WTC11 (cell line): ENCODE results near the gene PAM16. TPM values are rescaled to one million over a fixed set of nuclear protein-coding genes. Genes with fewer than 3 reads are reported as not detected.

Source experiments
- ATAC-seq: fragments of 200-7000 bp; cut with Tn5 transposase; 2 replicates; pipeline ENCODE4 v1.10.0; 2021; ENCODE audit warnings: mild to moderate bottlenecking, moderate library complexity
- CTCF ChIA-PET: fragments of 300-600 bp; sonication (Branson Sonifier 250); formaldehyde crosslinking; loops from one replicate; lab custom pipeline; 2021; ENCODE audit warnings: antibody characterized with exemption; lab: Charles Lee
- POLR2A ChIA-PET: fragments of 350-600 bp; sonication (Branson Sonifier 250); formaldehyde crosslinking; loops from one replicate; lab custom pipeline; 2021; ENCODE audit warnings: antibody characterized with exemption; lab: Charles Lee
- DNase-seq: peaks from one replicate; pipeline ENCODE4 v3.0.0; 2021; ENCODE audit warnings: low spot score
- H3K27ac Mint-ChIP-seq: 2 replicates; pipeline ENCODE4 v1.8.0; 2021; ENCODE audit warnings: mixed read lengths
- H3K27me3 Mint-ChIP-seq: 2 replicates; pipeline ENCODE4 v1.8.0; 2021; ENCODE audit warnings: low read depth, mild to moderate bottlenecking, moderate library complexity, mixed read lengths
- H3K36me3 Mint-ChIP-seq: 2 replicates; pipeline ENCODE4 v1.8.0; 2021; ENCODE audit warnings: mixed read lengths
- H3K4me1 Mint-ChIP-seq: 2 replicates; pipeline ENCODE4 v1.8.0; 2022; ENCODE audit warnings: mixed read lengths
- H3K4me3 Mint-ChIP-seq: 2 replicates; pipeline ENCODE4 v1.8.0; 2021; ENCODE audit warnings: mild to moderate bottlenecking, moderate library complexity, mixed read lengths
- H3K9me3 Mint-ChIP-seq: 2 replicates; pipeline ENCODE4 v1.8.0; 2021; ENCODE audit warnings: mixed read lengths
- ATF1 ChIP-seq: sonication (generic); formaldehyde crosslinking; IDR thresholded peaks from 2 replicates; pipeline ENCODE4 v1.8.1; 2023; ENCODE audit warnings: mild to moderate bottlenecking, moderate library complexity, missing genetic modification reagents
- FOXK1 ChIP-seq: sonication (generic); formaldehyde crosslinking; IDR thresholded peaks from 2 replicates; pipeline ENCODE4 v1.8.0; 2022; ENCODE audit warnings: mild to moderate bottlenecking, moderate library complexity, missing genetic modification reagents
- IRF2 ChIP-seq: sonication (generic); formaldehyde crosslinking; IDR thresholded peaks from 2 replicates; pipeline ENCODE4 v1.8.0; 2022; ENCODE audit warnings: low read depth, missing genetic modification reagents, borderline replicate concordance
- KAT7 ChIP-seq: sonication (generic); formaldehyde crosslinking; IDR thresholded peaks from 2 replicates; pipeline ENCODE4 v1.8.1; 2023; ENCODE audit warnings: missing genetic modification reagents, mild to moderate bottlenecking, borderline replicate concordance
- MYBL2 ChIP-seq: sonication (generic); formaldehyde crosslinking; IDR thresholded peaks from 2 replicates; pipeline ENCODE4 v1.8.1; 2023; ENCODE audit warnings: mild to moderate bottlenecking, moderate library complexity, missing genetic modification reagents
- NFE2L1 ChIP-seq: sonication (generic); formaldehyde crosslinking; IDR thresholded peaks from 2 replicates; pipeline ENCODE4 v1.8.1; 2023; ENCODE audit warnings: missing genetic modification reagents
- NR1H2 ChIP-seq: sonication (generic); formaldehyde crosslinking; IDR thresholded peaks from 2 replicates; pipeline ENCODE4 v1.9.0; 2021; ENCODE audit warnings: mild to moderate bottlenecking, moderate library complexity, missing genetic modification reagents
- NR3C1 ChIP-seq: sonication (generic); formaldehyde crosslinking; conservative IDR thresholded peaks from 2 replicates; pipeline ENCODE4 v1.8.1; 2023; ENCODE audit warnings: low read depth, mild to moderate bottlenecking, missing genetic modification reagents
- SMAD3 ChIP-seq: sonication (generic); formaldehyde crosslinking; IDR thresholded peaks from 2 replicates; pipeline ENCODE4 v1.8.0; 2022; ENCODE audit warnings: missing genetic modification reagents, mild to moderate bottlenecking, borderline replicate concordance
- ZBTB21 ChIP-seq: sonication (generic); formaldehyde crosslinking; IDR thresholded peaks from 2 replicates; pipeline ENCODE4 v1.8.1; 2023; ENCODE audit warnings: mild to moderate bottlenecking, missing genetic modification reagents, borderline replicate concordance
- ZNF121 ChIP-seq: sonication (generic); formaldehyde crosslinking; IDR thresholded peaks from 2 replicates; pipeline ENCODE4 v1.8.0; 2023; ENCODE audit warnings: missing genetic modification reagents
- ZNF219 ChIP-seq: sonication (generic); formaldehyde crosslinking; IDR thresholded peaks from 2 replicates; pipeline ENCODE4 v1.8.0; 2023; ENCODE audit warnings: missing genetic modification reagents, mild to moderate bottlenecking, borderline replicate concordance
- ZNF263 ChIP-seq: sonication (generic); formaldehyde crosslinking; IDR thresholded peaks from 2 replicates; pipeline ENCODE4 v1.8.1; 2022; ENCODE audit warnings: low read depth, mild to moderate bottlenecking, moderate library complexity, missing genetic modification reagents
- total RNA-seq: library from RNA; stranded (reverse); gene quantifications from 3 replicates; pipeline ENCODE4 v1.2.3, GENCODE V29; 2021
- TF ChIP-seq, protein P1 (sequence below): fragments of 250-450 bp; sonication (Bioruptor Pico); IDR thresholded peaks from 2 replicates; pipeline ENCODE4 v1.9.0; 2021; ENCODE audit warnings: moderate library complexity, mild to moderate bottlenecking, inconsistent platforms, borderline replicate concordance
- TF ChIP-seq, protein P2 (sequence below): sonication (generic); formaldehyde crosslinking; IDR thresholded peaks from 2 replicates; pipeline ENCODE4 v1.8.1; 2023; ENCODE audit warnings: mild to moderate bottlenecking, missing genetic modification reagents, moderate library complexity
- TF ChIP-seq, protein P3 (sequence below): sonication (generic); formaldehyde crosslinking; IDR thresholded peaks from 2 replicates; pipeline ENCODE4 v1.8.0; 2023; ENCODE audit warnings: missing genetic modification reagents
- TF ChIP-seq, protein P4 (sequence below): sonication (generic); formaldehyde crosslinking; IDR thresholded peaks from 2 replicates; pipeline ENCODE4 v1.8.0; 2022; ENCODE audit warnings: mild to moderate bottlenecking, missing genetic modification reagents
- TF ChIP-seq, protein P5 (sequence below): sonication (generic); formaldehyde crosslinking; IDR thresholded peaks from 2 replicates; pipeline ENCODE4 v1.8.1; 2022; ENCODE audit warnings: low read depth, mild to moderate bottlenecking, moderate library complexity, missing genetic modification reagents, borderline replicate concordance
- TF ChIP-seq, protein P6 (sequence below): sonication (generic); formaldehyde crosslinking; IDR thresholded peaks from 2 replicates; pipeline ENCODE4 v1.8.1; 2022; ENCODE audit warnings: low read depth, missing genetic modification reagents, borderline replicate concordance
- TF ChIP-seq, protein P7 (sequence below): sonication (generic); formaldehyde crosslinking; IDR thresholded peaks from 2 replicates; pipeline ENCODE4 v1.8.0; 2023; ENCODE audit warnings: mild to moderate bottlenecking, missing genetic modification reagents
- TF ChIP-seq, protein P8 (sequence below): sonication (generic); formaldehyde crosslinking; IDR thresholded peaks from 2 replicates; pipeline ENCODE4 v1.8.1; 2023; ENCODE audit warnings: mild to moderate bottlenecking, missing genetic modification reagents, moderate library complexity

Gene PAM16
- total RNA-seq, 1 experiment from 2014 or later = 88.9 TPM

DNA sequence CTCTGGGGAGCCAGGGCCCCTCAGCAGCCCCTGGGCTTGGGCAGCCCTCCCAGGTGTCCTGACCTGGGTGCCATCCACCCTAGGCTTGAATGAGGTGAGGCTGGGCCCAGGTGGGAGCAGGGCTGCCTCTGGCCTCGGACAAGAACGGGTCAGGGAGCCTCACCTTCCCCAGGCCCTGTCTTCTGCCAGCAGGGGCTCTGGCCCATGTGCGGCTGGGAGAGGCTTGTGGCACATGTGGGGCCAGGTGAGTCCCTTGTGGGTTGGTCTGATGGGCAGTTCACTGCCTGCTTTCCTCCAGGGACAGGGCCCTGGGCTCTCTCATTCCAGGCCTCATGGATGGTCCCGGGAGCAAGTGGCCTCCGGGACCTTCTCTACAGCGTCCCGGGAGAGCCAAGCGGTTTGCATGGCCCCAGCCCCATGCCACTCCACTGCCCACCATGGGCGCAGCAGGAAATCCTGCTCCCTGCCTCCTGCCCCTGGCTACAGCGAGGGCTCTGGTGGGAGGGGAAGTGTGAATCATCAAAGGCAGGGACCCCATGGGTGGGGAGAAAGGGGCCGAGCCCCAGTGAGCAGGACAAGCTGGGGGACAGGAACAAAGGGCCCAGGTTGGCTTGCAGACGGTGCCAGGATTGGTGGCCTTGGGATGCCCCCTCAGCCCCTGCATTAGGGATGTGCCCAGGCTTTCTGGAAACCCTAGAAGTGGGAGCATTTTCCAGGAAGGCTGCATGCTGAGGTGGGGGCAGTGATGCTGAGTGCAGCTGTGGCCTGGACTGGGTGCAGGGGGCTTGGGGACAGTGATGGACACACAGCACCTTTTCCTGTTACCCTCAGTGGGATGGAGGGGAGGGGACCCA lies 32.7 kb upstream of the PAM16 start:
- Mint-ChIP-seq H3K36me3 (no peaks in the 10 kb centered on the region), H3K4me1 (peaks cover 10% of the 10 kb centered on the region), H3K27me3 (no peaks in the 10 kb centered on the region), H3K9me3 (no peaks in the 10 kb centered on the region), H3K27ac (no peak overlapping the region), H3K4me3 (no peak overlapping the region)
- DNase-seq (no peak), ATAC-seq (no peak)
- ChIA-PET POLR2A (no interaction called here), CTCF (interaction anchor here (0.8 to 11.7 kb wide), 3 partner anchors 9 to 20 kb away, joined by 3 to 273 read pairs (median 3); no protein-coding TSS in a partner anchor)
- TF ChIP-seq, protein P1, sequence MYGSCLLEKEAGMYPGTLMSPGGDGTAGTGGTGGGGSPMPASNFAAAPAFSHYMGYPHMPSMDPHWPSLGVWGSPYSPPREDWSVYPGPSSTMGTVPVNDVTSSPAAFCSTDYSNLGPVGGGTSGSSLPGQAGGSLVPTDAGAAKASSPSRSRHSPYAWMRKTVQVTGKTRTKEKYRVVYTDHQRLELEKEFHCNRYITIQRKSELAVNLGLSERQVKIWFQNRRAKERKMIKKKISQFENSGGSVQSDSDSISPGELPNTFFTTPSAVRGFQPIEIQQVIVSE = no peak
- TF ChIP-seq, protein P2, sequence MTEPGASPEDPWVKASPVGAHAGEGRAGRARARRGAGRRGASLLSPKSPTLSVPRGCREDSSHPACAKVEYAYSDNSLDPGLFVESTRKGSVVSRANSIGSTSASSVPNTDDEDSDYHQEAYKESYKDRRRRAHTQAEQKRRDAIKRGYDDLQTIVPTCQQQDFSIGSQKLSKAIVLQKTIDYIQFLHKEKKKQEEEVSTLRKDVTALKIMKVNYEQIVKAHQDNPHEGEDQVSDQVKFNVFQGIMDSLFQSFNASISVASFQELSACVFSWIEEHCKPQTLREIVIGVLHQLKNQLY (CRISPR knock-in tag) = no peak
- TF ChIP-seq, protein P3, sequence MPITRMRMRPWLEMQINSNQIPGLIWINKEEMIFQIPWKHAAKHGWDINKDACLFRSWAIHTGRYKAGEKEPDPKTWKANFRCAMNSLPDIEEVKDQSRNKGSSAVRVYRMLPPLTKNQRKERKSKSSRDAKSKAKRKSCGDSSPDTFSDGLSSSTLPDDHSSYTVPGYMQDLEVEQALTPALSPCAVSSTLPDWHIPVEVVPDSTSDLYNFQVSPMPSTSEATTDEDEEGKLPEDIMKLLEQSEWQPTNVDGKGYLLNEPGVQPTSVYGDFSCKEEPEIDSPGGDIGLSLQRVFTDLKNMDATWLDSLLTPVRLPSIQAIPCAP (CRISPR knock-in tag) = no peak
- TF ChIP-seq SMAD3 (CRISPR knock-in tag) = no peak
- TF ChIP-seq ZBTB21 (CRISPR knock-in tag) = no peak
- TF ChIP-seq, protein P4, sequence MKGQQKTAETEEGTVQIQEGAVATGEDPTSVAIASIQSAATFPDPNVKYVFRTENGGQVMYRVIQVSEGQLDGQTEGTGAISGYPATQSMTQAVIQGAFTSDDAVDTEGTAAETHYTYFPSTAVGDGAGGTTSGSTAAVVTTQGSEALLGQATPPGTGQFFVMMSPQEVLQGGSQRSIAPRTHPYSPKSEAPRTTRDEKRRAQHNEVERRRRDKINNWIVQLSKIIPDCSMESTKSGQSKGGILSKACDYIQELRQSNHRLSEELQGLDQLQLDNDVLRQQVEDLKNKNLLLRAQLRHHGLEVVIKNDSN (CRISPR knock-in tag) = no peak
- no peak for TF ChIP-seq ZNF263 (CRISPR knock-in tag)

DNA sequence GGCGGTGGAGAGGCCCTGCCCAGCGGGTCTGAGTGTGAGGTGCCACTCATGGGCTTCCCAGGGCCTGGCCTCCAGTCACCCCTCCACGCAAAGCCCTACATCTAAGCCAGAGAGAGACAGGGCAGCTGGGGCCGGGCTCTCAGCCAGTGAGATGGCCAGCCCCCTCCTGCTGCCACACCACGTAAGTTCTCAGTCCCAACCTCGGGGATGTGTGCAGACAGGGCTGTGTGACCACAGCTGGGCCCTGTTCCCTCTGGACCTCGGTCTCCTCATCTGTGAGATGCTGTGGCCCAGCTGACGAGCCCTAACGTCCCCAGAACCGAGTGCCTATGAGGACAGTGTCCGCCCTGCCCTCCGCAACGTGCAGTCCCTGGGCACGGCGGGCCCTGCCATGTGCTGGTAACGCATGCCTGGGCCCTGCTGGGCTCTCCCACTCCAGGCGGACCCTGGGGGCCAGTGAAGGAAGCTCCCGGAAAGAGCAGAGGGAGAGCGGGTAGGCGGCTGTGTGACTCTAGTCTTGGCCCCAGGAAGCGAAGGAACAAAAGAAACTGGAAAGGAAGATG lies 31.8 kb upstream of the PAM16 start:
- ChIA-PET CTCF (interaction anchor here (1.3 to 11.7 kb wide), 4 partner anchors 8 to 24 kb away, joined by 3 to 273 read pairs (median 10); no protein-coding TSS in a partner anchor), POLR2A (interaction anchor here (1.5 kb wide), 1 partner anchor 11 kb away, joined by 3 read pairs; no protein-coding TSS in a partner anchor)
- Mint-ChIP-seq H3K36me3 (no peaks in the 10 kb centered on the region), H3K9me3 (no peaks in the 10 kb centered on the region), H3K4me3 (no peak overlapping the region), H3K27me3 (no peaks in the 10 kb centered on the region), H3K27ac (peak overlapping the region; percentile 68; the same call in 1 of the 2 replicates), H3K4me1 (peaks cover 13% of the 10 kb centered on the region)
- no peak for DNase-seq
- no peak for ATAC-seq
- TF ChIP-seq KAT7 (CRISPR knock-in tag) (no peak), NR1H2 (CRISPR knock-in tag) (no peak), ZNF219 (CRISPR knock-in tag) (no peak), NFE2L1 (no peak), ZNF121 (no peak), IRF2 (CRISPR knock-in tag) (no peak), FOXK1 (CRISPR knock-in tag) (no peak), ATF1 (CRISPR knock-in tag) (no peak), ZNF263 (CRISPR knock-in tag) (no peak), MYBL2 (no peak), NR3C1 (CRISPR knock-in tag) (no peak)
- TF ChIP-seq, protein P5, sequence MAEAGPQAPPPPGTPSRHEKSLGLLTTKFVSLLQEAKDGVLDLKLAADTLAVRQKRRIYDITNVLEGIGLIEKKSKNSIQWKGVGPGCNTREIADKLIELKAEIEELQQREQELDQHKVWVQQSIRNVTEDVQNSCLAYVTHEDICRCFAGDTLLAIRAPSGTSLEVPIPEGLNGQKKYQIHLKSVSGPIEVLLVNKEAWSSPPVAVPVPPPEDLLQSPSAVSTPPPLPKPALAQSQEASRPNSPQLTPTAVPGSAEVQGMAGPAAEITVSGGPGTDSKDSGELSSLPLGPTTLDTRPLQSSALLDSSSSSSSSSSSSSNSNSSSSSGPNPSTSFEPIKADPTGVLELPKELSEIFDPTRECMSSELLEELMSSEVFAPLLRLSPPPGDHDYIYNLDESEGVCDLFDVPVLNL = no peak
- TF ChIP-seq, protein P6, sequence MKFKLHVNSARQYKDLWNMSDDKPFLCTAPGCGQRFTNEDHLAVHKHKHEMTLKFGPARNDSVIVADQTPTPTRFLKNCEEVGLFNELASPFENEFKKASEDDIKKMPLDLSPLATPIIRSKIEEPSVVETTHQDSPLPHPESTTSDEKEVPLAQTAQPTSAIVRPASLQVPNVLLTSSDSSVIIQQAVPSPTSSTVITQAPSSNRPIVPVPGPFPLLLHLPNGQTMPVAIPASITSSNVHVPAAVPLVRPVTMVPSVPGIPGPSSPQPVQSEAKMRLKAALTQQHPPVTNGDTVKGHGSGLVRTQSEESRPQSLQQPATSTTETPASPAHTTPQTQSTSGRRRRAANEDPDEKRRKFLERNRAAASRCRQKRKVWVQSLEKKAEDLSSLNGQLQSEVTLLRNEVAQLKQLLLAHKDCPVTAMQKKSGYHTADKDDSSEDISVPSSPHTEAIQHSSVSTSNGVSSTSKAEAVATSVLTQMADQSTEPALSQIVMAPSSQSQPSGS (CRISPR knock-in tag) = no peak
- TF ChIP-seq, protein P7, sequence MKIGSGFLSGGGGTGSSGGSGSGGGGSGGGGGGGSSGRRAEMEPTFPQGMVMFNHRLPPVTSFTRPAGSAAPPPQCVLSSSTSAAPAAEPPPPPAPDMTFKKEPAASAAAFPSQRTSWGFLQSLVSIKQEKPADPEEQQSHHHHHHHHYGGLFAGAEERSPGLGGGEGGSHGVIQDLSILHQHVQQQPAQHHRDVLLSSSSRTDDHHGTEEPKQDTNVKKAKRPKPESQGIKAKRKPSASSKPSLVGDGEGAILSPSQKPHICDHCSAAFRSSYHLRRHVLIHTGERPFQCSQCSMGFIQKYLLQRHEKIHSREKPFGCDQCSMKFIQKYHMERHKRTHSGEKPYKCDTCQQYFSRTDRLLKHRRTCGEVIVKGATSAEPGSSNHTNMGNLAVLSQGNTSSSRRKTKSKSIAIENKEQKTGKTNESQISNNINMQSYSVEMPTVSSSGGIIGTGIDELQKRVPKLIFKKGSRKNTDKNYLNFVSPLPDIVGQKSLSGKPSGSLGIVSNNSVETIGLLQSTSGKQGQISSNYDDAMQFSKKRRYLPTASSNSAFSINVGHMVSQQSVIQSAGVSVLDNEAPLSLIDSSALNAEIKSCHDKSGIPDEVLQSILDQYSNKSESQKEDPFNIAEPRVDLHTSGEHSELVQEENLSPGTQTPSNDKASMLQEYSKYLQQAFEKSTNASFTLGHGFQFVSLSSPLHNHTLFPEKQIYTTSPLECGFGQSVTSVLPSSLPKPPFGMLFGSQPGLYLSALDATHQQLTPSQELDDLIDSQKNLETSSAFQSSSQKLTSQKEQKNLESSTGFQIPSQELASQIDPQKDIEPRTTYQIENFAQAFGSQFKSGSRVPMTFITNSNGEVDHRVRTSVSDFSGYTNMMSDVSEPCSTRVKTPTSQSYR (CRISPR knock-in tag) = no peak
- TF ChIP-seq, protein P8, sequence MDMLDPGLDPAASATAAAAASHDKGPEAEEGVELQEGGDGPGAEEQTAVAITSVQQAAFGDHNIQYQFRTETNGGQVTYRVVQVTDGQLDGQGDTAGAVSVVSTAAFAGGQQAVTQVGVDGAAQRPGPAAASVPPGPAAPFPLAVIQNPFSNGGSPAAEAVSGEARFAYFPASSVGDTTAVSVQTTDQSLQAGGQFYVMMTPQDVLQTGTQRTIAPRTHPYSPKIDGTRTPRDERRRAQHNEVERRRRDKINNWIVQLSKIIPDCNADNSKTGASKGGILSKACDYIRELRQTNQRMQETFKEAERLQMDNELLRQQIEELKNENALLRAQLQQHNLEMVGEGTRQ (CRISPR knock-in tag) = no peak
- TF ChIP-seq, protein P3 (CRISPR knock-in tag) = no peak
